GM15510 (cell line): ENCODE measurements around the gene EXO1.

Experiments
- POLR2A ChIP-seq: IDR thresholded peaks from 3 replicates; pipeline ENCODE4 v1.6.1; 2011; ENCODE audit warnings: borderline replicate concordance; ENCODE audit not compliant: insufficient read length; ENCODE audit errors: extremely low read depth

The EXO1 gene

DNA sequence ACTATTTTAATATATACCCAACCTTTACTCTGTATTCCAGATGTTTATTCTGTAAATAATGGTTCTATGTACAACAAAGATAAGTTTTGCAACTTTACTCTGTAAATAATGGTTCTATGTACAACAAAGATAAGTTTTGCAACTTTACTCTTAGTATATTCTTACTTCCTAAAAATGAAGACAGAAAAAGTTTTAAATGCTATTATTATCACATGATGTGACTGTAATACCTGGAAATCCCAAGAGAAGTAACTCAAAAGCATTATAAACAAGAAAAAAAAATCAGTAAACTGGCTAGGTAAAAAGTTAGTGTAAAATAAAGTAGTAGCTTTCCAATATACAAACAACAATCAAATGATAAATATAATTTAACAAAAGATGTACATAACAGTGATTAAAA, 18.5 kb upstream of the EXO1 start:
- TF ChIP-seq POLR2A = no peak

DNA sequence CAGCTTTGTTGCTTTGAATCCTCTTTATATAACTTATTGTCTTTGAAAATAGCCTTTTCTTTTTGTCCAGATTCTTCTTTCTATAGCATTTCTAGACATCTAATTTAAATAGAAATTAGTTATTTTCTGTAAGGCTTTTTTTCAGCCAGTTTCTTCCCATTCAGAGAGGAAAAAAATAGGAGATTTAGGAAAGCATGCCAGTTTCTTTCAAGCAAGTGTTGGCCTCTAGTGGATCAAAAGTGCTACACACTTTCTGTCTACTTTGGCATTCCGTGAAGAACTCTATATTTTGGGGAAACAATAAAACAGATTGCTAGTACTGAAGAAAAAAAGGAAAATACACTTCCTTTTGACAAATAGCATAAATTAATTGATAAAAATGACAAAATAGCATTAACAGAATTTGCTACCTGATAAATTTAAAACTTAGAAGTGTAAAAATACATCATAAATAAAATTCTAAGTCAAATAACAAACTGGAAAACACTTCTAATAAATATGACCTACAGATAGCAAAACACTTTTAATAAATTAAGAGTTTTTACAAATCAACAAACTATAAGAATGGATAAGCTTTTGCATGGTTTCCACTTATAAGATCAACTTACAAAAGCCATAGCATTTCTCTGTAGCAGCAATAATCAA, 13.1 kb upstream of the EXO1 start:
- TF ChIP-seq POLR2A = no peak

DNA sequence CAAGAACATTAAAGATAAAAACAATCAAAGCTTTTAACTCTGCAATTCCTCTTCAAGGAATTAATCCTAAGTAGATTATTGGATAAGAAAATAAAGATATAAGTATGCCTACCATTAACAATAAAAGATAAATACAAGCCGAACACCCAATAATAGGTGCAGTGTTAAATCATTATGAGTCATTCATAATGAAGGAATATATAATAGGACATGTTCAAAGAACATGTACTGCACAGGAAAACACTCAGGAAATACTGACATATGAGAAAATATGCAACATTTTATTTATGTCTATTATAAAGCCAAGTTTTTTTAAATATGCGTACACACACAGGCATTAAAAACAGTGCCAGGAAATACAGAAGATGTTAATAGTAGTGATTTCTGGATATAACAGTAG, 11.1 kb upstream of the EXO1 start:
- no peak for TF ChIP-seq POLR2A

DNA sequence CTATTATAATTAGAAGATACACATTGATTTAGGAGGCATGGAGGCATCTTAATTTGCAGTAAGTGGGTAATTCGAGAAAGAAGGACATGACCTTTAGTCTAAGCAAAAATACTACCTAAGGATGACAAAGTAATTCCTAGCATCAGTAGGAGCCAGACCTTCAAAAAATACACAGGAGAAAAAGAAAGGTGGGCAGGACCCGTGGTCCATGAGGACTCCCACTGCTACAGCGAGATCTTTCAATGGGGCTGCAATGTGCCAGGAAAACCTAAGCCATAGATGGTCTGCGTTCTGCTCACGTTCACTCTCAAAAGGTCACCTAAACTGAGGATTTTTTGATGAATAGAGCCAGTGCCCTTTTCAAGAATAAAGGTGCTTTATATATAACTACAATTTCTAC, 10.6 kb upstream of the EXO1 start:
- TF ChIP-seq POLR2A = no peak

DNA sequence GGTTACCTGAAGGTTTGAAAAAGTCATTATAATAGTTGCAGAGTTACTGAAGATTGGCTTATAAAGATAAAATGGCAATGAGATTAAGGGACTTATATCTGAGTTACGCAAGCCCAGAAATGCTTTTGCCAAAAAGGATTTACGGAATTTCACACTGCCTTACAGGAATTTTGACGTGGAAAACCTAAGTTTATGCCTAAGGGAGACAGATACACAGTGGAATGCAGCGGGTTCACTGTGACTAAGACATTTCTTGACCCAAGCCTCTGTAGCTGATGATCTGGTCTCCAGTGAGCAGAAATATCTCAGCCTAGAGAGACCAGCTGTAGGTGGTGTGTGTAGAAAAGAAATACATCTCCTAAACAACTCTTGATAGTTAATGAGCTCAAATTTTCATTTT, 10.1 kb upstream of the EXO1 start:
- TF ChIP-seq POLR2A = no peak

DNA sequence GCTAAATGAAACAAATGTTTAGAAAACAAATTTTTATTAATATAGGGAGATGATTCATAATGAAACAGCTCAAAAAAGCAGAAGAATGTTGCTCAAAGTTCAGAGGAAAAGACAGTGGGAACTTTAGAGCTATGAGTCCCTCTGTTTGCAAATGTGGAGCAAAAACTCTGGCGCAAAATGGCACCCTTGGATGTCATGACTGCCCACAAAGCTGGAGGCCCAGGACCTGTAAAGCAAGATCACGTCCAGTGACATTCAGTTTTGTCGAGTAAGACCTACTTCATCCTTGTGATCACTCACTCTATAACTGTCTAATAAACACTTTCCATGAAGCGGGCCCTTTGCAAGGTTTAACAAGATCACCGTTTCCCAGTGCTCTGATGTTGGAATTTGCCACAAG, 9.1 kb upstream of the EXO1 start:
- no peak for TF ChIP-seq POLR2A

DNA sequence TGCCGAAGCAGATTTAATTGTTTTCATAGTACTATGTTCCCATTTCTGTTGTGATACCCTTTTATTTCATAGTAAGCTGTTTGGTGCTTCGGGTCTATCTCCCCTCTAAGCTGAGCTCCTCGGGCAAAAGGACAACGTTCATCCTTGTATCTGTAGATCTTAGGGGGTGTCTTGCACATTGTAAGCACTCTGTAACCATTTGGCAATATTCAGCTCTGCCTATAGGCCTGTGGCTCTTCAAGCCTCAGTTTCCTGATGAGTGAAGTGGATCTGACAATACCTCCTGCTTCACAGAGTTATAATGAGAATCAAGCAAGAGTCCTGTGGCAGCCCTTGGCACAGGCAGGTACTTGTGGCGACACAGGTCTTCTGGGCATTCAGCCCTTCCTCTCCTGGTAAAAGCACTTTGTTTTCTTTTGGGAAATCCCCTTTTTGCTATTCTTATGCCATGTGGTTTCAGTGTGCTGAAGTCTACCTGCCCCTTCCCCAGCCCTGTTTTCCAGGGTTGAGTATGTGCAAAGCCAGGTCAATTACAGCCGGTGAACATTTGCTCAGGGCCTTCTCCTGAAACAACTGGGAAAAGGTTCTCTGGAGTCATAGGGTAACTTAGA, 8.5 kb upstream of the EXO1 start:
- no peak for TF ChIP-seq POLR2A

DNA sequence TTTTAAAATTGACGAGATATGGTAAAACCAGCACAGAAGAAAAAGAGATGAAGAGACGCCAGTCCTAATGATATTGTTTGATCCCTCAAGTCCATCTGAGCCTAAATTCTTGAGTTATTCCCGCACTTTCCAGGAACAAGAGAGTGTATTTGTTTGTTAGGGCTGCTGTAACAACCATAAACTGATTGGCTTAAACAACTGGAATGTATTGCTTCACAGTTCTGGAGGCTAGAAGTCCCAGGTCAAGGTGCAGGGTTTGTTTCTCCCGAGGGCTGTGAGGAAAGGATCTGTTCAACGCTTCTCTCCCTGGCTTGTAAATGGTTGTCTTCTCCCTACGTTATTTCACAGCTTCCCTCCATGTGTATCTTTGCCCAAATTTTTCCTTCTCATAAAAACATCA, 7.8 kb upstream of the EXO1 start:
- no peak for TF ChIP-seq POLR2A

DNA sequence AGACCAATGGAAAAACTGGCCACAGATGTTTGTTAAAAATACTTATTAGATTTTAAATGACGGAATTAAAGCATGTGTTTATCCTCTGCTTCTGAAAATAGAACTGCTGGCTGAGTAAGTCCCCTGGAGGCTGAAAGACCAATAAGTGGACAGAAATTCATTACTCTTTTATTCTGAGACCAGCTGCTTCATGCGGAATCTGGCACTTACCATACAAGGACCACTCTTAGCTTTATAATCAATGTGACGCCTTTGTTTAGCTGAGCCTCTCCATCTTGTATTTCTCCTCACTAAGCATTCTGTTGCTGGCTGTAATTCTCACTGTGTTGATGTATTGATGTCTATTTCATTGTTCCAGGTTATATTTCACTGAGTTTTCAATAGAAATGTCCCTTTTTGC, 6.3 kb upstream of the EXO1 start:
- no peak for TF ChIP-seq POLR2A

DNA sequence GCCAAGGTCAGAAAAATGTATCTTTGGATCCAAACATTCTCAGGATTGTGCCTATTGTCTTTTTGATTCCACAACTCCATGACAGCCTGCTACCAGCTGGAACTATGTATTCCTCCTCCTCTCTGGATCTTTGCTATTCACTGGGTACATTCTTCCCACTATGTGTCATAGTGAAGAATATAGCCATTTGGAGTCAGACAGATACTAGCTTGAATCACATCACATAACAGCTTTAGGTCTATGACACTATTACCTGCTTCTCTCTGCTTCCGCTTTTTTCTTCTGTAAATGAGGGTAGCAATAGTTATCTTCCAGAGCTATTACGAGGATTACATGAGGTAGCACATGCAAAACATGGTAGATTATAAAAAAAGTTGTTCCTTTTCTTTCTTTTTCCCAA, 5.4 kb upstream of the EXO1 start:
- no peak for TF ChIP-seq POLR2A

DNA sequence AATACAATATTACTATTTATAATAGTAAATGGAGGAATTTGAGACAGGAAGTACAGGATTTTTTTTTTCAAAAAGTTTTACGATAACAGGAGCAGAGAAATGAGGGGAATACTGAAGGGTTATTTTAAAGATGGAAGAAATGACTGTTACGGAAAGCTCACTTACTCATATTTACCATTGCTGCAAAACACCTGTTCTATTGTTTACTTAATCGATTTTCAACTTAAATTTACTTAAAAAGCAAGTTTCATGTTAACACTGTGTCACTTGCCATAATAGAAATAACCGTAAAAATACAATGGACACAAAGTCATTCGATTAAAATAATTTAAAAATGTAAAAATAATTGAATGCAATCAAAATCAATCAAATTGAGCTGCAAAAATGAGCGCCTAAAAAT, 3.4 kb upstream of the EXO1 start:
- no peak for TF ChIP-seq POLR2A

DNA sequence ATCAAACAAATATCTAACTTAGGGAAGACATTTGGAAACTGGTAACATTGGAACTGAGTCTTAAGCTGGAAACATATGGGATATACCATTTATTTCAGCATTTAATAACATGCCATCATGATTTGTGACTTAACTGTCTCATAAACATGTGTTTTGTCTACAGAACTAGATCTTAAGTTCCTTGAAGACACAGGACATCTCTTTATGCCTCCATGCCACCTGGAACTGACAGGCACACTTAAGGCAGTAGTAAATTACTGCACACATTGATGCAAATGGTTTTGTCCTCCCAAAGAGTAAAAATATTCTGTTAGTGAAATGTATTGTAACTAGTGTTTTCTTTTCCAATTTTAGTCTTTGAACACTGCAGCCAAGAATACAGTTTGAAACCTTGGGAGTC, 1.6 kb upstream of the EXO1 start:
- TF ChIP-seq POLR2A = no peak

DNA sequence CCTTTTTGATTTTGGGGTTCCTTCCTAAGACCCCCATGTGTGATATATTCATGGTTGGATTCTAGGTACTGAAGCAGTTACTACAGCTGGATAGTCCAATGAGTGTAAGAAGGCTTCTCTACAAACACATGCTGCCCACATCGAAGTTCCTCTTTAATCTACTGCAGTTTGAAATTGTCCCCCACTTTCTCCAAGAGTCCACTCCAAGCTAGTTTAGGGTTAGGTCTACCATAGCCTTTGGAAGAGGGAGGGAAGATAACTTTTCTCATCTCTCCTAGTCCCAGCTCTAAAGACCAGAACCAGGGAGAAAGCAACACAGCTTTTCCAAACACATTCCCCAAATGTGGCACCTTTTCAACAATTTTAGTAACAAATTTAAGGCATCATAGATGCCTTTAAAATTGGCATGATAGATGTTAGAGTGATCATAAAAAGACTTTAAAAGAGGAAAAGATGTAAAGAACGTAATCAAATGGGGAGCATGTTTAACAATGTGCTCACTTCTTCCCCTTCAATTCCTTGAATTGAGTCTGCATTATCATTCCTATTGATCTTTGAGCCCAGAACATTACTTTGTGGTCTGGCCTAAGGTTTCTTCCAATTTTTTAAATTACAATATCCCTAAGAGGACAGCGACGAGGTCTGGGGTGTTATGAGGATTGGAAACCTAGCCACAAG, 1.0 kb upstream of the EXO1 start:
- TF ChIP-seq POLR2A = no peak

DNA sequence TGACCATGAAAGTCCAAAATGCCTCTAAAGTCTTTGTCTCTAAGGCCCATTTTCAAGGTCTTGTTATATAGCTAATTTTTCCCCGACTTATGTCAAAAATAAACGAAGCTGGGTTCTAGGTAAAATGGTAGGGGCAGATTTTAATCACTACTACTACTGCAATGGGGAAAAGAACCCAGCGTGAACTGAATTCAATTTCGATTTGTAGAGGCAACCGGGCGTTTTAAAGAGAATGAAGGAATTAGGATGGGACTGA, 536 bp upstream of the EXO1 start:
- no peak for TF ChIP-seq POLR2A

DNA sequence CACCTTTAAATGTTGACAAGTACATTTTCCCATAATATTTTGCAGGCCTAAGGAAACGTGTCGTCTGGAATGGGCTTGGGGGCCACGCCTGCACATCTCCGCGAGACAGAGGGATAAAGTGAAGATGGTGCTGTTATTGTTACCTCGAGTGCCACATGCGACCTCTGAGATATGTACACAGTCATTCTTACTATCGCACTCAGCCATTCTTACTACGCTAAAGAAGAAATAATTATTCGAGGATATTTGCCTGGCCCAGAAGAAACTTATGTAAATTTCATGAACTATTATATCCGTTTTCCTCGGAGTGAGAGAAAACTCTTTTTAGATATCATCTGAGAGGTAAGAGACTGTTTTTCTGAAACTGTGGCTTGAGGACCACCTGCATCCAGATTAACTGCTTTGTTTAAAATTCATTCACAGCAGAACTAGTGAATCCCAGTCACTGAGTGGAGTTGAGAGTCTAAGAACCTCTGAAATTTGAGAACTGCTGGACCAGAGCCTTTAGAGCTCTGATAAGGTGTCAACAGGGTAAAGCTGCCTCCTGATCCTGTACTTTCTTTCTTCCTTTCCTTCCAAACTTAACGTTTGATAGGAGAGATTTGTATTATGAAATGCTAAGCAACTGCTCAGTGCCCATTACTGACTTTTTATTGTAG, 811 bp downstream of the EXO1 start:
- TF ChIP-seq POLR2A = no peak

DNA sequence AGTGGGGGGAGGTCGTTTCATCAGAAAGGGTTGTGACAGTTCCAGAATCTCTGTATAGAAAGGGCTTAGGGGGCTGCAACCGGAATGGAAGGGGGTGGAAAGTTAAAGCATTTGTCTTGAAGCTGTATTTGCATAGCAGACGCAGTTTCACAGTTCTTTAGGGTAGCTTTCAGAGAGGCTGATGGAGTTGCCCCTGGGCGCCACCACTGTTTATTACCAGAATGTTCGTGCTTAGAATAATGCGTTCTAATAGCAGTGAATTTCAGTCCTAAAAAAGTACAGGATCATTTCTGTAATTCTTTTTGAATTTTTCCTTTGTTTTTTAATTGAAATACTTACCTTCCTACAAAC, 1.3 kb downstream of the EXO1 start:
- no peak for TF ChIP-seq POLR2A
